ENCODE measurements around the gene DHRS1.
"Not testable (repeated sequence)": the region's sequence is repeated elsewhere in the genome, so short reads cannot be mapped to it uniquely, and the experiment has no call there.

DHRS1 gene

DNA sequence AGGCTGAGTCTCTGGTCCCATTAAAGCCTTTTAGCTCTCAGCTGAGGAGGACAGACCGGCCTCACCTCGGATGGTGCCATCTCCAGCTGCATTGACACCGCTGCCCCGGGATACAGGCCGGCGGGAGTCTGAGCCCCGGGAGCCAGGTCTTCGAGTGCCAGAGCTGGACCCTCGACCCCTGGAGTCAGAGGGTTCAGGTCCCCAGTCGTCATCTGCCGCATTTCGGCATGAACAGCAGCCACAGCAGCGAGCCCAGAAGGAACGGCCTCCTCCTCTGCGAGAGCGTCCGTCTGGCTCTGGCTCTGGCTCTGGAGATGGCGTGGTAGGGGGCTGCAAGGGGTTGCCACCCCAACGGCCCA is 37.6 kb downstream of the DHRS1 start:
- DNase-seq: no peak

DNA sequence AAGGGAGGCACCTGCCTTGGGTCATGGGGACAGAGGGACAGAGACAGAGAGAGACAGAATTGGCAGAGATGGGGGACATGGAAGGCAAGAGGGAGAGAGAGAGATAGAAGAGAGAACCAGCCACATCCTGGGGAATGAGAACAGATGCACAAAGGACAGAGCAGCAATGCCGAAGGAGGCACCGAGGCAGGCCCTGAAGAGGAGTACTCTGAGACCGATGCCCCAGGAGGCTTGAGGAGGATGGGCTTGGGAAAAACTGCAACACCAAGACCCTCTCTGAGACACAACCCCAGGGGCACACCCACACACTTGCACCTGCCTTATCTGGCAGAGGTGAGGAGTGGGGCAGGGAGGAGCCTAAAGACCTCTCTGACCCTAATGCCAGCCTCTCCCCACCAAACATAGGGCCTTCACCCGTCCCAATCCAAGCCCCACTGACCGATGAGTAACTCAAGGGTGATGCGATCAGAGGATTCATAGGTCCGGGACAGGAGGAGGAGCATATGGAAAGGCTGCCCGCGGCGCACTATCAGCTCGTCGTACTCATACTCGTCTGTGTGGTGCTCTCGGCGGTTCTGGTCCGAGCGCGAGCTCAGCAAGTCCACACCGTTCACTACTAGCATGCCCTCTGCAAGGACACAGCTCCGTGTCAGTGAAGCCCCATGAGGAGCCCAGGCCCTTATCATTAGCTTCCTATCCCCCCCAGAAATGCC is 38.2 kb downstream of the DHRS1 start:
- no peak for DNase-seq

DNA sequence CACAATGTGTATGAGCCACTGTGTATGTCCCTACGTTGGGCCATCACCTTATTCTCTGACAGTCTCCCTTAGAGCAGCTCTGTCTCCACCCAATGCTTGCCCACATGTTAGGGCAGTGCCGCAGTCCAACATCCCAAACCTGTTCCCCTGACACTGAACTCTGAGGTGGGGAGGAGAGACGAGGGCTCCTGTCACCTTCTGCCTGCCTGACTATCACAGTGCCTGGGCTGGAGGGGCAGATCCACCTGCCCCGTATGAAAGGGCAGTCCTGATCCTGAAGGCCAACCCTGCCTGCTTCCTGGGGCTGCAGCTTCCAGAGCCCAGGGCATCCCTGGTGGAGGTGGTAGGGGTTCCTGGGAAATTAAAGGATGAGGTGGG is 38.8 kb downstream of the DHRS1 start:
- no peak for DNase-seq

GRCh38 chr14:24260026-24260779 is 39.4 kb downstream of the DHRS1 start:
- DNase-seq: no peak

DNA sequence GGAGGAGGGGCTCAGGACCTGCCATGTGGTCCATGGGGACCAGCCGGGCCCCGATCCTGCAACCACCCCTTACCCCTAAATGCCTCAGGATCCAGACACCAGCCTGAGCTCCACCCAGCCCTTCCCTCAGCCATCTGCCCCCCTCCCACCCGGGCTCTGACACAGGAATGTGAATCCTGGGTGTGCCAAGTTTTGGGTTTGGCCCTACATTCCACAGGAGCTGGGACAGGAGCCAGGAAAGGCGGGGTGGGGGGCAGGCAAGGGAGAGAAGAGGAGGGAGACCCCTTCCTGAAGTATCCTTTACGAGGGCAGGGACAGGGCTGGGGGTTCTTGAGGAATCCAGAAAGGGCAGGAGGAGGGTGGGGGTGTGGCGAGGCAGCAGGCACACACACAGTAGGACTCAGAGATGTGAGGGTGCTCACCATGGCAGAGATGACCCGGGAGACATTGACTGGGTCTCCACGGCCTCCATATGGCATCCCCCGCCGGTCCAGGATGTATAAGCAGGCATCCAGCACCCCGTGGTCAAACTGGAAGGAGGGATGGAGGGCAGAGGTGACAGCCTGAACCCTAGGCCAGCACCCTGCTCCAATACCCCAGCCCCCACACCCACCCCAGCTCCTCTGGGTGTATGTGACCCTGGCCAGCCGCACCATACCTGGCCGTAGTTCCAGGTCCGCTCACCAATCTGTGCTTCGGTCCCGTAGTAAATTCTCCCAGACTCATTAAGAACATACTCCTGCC is 40.1 kb downstream of the DHRS1 start:
- no peak for DNase-seq

- DNase-seq: no peak
Observed at GRCh38 chr14:24258548-24259265, 40.9 kb downstream of the DHRS1 start.

DNA sequence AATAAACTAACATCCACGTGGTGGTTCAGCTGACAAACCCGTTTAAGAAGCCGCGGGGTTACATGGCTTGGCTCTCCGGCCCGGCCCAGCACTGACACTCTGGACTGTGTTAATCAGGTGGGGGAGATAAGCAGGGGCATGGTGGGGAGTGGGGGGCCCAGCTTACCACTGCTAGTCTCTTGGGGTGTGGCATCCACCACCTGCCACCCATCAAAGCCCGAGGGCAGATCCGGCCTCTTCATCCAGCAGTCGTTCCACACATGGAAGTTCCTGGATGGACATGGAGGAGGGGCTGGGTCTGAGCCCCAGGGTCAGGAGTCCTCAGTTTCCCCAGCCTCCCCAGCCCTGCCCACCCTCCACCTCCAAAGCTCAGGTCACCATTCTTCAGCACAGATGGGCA is 41.5 kb downstream of the DHRS1 start:
- no peak for DNase-seq

- no peak for DNase-seq
Observed at GRCh38 chr14:24256960-24257359, 42.6 kb downstream of the DHRS1 start.

GRCh38 chr14:24255931-24256711 is 43.5 kb downstream of the DHRS1 start:
- DNase-seq: no peak

GRCh38 chr14:24255438-24255837 is 44.1 kb downstream of the DHRS1 start:
- DNase-seq: no peak

DNA sequence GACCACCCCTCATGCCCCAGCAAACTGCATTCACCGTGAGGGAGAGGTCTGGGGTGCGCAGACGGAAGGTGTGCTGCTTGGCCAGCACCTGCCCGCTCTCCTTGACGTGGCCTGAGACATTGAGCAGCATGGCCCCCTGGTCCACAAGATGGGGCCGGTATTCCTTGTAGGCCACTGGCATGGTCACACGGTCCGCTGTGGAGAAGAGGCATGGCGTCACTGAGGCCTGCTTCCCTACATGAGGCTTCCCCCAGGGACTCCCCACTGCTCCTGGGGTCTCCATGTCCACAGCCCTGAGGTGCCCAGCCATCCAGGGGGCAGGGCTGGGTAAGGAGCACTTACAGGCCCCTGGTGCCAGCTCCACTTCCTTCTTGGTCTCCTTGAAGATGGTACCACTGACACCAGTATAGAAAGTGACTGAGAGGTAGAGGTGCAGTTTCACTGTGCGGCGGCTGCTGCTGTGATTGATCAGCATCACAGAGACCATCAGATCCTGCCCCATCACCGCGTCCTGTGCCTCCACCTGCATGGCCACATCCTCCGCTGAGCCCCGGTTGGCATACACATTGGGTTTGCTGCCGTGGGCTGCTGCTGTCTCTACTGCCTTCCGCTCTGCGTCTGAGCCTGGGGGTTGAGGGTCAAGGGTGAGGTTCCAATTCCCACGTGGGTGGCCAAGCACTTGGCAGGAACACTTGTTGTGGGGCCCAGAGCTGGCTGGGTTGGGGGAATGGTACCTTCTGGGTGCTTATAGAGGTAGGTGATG is 44.8 kb downstream of the DHRS1 start:
- DNase-seq: no peak

DNA sequence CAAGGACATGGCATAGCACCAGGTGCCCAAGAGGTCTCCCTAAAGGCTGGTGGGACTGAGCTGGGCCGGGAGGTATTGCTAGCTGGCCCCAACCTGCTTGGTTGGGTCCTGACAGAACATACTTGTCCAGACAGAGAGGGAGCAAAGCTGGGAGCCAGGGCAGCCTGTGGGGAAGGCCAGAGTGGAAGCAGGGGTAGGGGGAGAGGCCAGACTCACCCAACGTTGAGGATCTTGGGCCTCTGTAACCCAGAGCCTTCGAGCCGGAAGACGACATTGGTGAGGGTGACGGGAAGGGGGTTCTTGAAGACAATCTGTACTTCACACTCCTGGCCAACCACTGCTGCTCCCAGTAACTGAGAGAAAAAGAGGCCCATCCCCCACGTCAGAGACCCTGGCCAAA is 45.6 kb downstream of the DHRS1 start:
- no peak for DNase-seq

GRCh38 chr14:24252289-24253124 is 47.1 kb downstream of the DHRS1 start:
- DNase-seq: no peak

GRCh38 chr14:24251880-24252288 is 47.7 kb downstream of the DHRS1 start:
- no peak for DNase-seq

- no peak for DNase-seq
Observed at GRCh38 chr14:24250354-24250753, 49.2 kb downstream of the DHRS1 start.

- DNase-seq: no peak
Observed at GRCh38 chr14:24249230-24250021, 50.2 kb downstream of the DHRS1 start.

GRCh38 chr14:24247422-24247821 is 52.2 kb downstream of the DHRS1 start:
- no peak for DNase-seq

DNA sequence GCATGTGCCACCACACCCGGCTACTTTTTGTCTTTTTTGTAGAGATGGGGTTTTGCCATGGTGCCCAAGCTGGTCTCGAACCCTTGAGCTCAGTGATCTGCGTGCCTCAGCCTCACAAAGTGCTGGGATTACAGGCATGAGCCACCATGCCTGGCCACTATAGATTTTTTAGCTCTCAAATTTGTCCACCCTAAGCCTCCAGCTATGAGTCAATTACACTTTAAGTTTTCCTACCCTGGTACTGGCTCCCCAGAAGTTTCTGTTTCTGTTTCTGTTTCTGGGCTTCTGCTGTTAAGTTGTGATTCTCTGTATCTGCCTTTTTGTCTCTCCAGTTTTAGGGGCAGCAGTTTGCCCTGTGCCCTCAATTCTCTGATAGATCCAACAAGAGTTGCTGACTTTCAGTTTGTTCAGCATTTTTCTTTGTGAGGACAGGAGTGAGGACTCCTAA is 52.8 kb downstream of the DHRS1 start:
- DNase-seq: no peak

DNA sequence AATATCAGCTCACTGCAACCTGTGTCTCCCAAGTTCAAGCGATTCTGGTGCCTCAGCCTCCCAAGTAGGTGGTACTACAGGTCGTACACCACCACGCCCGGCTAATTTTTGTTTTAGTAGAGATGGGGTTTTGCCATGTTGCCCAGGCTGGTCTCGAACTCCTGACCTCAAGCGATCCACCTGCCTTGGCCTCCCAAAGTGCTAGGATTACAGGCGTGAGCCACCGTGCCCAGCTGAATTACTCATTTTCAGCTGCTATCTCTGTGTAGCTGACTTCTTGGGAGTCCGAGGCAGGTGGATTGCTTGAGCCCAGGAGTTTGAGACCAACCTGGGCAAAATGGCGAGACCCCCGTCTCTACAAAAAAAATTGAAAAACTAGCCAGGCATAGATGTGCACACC is 54.2 kb downstream of the DHRS1 start:
- DNase-seq: not testable (repeated sequence)

- DNase-seq: peak; percentile 7
Observed at GRCh38 chr14:24243336-24243836, 56.2 kb downstream of the DHRS1 start.
